SK-N-SH treated with all-trans-retinoic acid at 6 μM for 48 hours (cell line): ENCODE data around the gene TYK2.

Experiments used
- ATAC-seq: fragments of 200-7000 bp; cut with Tn5 transposase; 3 replicates; pipeline ENCODE4 v1.9.1; 2020; ENCODE audit warnings: mild to moderate bottlenecking, moderate library complexity
- ARNTL ChIP-seq: fragments of 450-650 bp; formaldehyde crosslinking; IDR thresholded peaks from 2 replicates; pipeline ENCODE4 v1.5.0; 2020; ENCODE audit warnings: low read depth, mild to moderate bottlenecking, moderate library complexity, borderline replicate concordance
- BACH2 ChIP-seq: fragments of 250-450 bp; sonication (Bioruptor Pico); IDR thresholded peaks from 2 replicates; pipeline ENCODE4 v1.9.0; 2021; ENCODE audit warnings: mild to moderate bottlenecking, borderline replicate concordance
- CSDC2 ChIP-seq: fragments of 250-450 bp; sonication (Bioruptor Pico); IDR thresholded peaks from 2 replicates; pipeline ENCODE4 v1.5.0; 2020; ENCODE audit warnings: mild to moderate bottlenecking, moderate library complexity
- ESRRG ChIP-seq: fragments of 250-450 bp; sonication (Bioruptor Pico); IDR thresholded peaks from 2 replicates; pipeline ENCODE4 v1.6.1; 2021; ENCODE audit warnings: mild to moderate bottlenecking
- ISL1 ChIP-seq: fragments of 250-450 bp; sonication (Bioruptor Pico); IDR thresholded peaks from 2 replicates; pipeline ENCODE4 v2.1.2; 2022; ENCODE audit warnings: mild to moderate bottlenecking, moderate library complexity
- PPARA ChIP-seq: fragments of 250-450 bp; sonication (Bioruptor Pico); IDR thresholded peaks from 2 replicates; pipeline ENCODE4 v1.5.0; 2020; ENCODE audit warnings: mild to moderate bottlenecking, borderline replicate concordance
- RARB ChIP-seq: fragments of 250-450 bp; sonication (Bioruptor Pico); IDR thresholded peaks from 2 replicates; pipeline ENCODE4 v1.8.0; 2021; ENCODE audit warnings: mild to moderate bottlenecking, moderate library complexity
- SNAI2 ChIP-seq: fragments of 250-450 bp; sonication (Bioruptor Pico); IDR thresholded peaks from 2 replicates; pipeline ENCODE4 v1.5.0; 2020; ENCODE audit warnings: mild to moderate bottlenecking, moderate library complexity
- TCF4 ChIP-seq: fragments of 250-450 bp; sonication (Bioruptor Pico); IDR thresholded peaks from 2 replicates; pipeline ENCODE4 v1.8.0; 2021; ENCODE audit warnings: mild to moderate bottlenecking, moderate library complexity, borderline replicate concordance
- TOX ChIP-seq: fragments of 250-450 bp; sonication (Bioruptor Pico); IDR thresholded peaks from 2 replicates; pipeline ENCODE4 v1.8.0; 2021; ENCODE audit warnings: mild to moderate bottlenecking, moderate library complexity, borderline replicate concordance
- ZC3H10 ChIP-seq: fragments of 250-450 bp; sonication (Bioruptor Pico); IDR thresholded peaks from 2 replicates; pipeline ENCODE4 v1.5.1; 2021; ENCODE audit warnings: mild to moderate bottlenecking, moderate library complexity
- ZFP3 ChIP-seq: fragments of 250-450 bp; sonication (Bioruptor Pico); IDR thresholded peaks from 2 replicates; pipeline ENCODE4 v1.5.0; 2020; ENCODE audit warnings: mild to moderate bottlenecking, moderate library complexity
- ZFP30 ChIP-seq: fragments of 450-650 bp; formaldehyde crosslinking; IDR thresholded peaks from 2 replicates; pipeline ENCODE4 v1.5.0; 2022; ENCODE audit warnings: mild to moderate bottlenecking, moderate library complexity
- ZNF565 ChIP-seq: fragments of 450-650 bp; formaldehyde crosslinking; conservative IDR thresholded peaks from 2 replicates; pipeline ENCODE4 v1.5.0; 2020; ENCODE audit warnings: low read depth, mild to moderate bottlenecking, moderate library complexity
- ZNF8 ChIP-seq: fragments of 450-650 bp; formaldehyde crosslinking; IDR thresholded peaks from 2 replicates; pipeline ENCODE4 v1.5.0; 2020; ENCODE audit warnings: mild to moderate bottlenecking, moderate library complexity
- TF ChIP-seq, protein P1 (sequence below): fragments of 250-450 bp; sonication (Bioruptor Pico); IDR thresholded peaks from 2 replicates; pipeline ENCODE4 v1.5.0; 2020; ENCODE audit warnings: mild to moderate bottlenecking, moderate library complexity
- TF ChIP-seq, protein P2 (sequence below): fragments of 250-450 bp; sonication (Bioruptor Pico); IDR thresholded peaks from 2 replicates; pipeline ENCODE4 v1.8.0; 2020; ENCODE audit warnings: mild to moderate bottlenecking, moderate library complexity, borderline replicate concordance

Gene TYK2

DNA sequence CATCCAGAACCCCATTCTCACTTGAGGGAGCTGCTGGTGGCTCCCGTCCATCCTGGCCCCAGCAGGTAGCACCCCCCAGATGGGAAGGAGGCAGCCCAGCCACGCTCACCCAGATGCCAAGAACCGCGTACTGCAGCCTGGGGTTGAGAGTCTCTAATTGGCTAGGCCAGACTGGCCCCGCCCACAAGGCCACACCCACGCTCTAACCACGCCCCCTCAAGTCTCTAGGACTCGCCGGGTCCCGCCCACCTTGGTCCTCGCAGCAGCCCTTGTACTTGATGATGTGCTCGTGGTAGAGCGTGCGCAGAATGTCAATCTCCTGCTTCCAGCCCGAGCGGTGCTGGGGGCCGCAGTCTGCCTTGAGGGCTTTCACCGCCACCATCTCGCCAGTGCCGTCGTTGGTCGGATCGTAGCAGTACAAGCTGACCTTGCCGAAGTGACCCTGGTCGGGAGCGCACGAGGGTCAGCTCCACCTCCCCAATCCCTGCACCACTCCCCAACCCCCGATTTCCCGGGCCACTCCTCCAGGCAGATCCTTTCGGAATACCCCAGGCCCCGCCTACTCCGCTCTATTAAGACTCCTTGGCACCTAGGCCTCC is 26.5 kb downstream of the TYK2 start (continued):
- TF ChIP-seq TCF4 (CRISPR knock-in tag): no peak
- no peak for TF ChIP-seq ZFP30 (CRISPR knock-in tag)
- TF ChIP-seq, all 23 proteins: peak for 0

GRCh38 chr19:10352764-10353671 is 27.4 kb downstream of the TYK2 start:
- no peak for ATAC-seq

DNA sequence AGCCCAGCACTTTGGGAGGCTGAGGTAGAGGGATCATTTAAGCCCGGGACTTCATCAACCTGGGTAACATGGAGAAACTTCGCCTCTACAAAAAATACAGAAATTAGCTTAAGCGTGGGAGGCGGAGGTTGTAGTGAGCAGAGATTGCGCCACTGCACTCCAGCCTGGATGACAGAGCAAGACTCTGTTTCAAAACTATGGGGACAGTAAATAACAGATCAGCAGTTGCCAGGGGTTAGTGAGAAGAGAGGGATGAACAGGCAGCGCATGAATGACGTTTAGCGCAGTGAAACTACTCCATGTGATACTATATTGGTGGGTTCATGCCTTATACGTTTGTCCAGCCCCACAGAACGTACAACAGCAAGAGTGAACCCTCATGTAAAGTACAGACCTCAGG is 33.9 kb downstream of the TYK2 start:
- TF ChIP-seq, protein P1, sequence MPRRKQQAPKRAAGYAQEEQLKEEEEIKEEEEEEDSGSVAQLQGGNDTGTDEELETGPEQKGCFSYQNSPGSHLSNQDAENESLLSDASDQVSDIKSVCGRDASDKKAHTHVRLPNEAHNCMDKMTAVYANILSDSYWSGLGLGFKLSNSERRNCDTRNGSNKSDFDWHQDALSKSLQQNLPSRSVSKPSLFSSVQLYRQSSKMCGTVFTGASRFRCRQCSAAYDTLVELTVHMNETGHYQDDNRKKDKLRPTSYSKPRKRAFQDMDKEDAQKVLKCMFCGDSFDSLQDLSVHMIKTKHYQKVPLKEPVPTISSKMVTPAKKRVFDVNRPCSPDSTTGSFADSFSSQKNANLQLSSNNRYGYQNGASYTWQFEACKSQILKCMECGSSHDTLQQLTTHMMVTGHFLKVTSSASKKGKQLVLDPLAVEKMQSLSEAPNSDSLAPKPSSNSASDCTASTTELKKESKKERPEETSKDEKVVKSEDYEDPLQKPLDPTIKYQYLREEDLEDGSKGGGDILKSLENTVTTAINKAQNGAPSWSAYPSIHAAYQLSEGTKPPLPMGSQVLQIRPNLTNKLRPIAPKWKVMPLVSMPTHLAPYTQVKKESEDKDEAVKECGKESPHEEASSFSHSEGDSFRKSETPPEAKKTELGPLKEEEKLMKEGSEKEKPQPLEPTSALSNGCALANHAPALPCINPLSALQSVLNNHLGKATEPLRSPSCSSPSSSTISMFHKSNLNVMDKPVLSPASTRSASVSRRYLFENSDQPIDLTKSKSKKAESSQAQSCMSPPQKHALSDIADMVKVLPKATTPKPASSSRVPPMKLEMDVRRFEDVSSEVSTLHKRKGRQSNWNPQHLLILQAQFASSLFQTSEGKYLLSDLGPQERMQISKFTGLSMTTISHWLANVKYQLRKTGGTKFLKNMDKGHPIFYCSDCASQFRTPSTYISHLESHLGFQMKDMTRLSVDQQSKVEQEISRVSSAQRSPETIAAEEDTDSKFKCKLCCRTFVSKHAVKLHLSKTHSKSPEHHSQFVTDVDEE (CRISPR knock-in tag): no peak
- TF ChIP-seq TCF4 (CRISPR knock-in tag) (no peak), ZFP30 (CRISPR knock-in tag) (no peak), RARB (CRISPR knock-in tag) (no peak), PPARA (no peak), ARNTL (no peak), BACH2 (CRISPR knock-in tag) (no peak)
- TF ChIP-seq, protein P2, sequence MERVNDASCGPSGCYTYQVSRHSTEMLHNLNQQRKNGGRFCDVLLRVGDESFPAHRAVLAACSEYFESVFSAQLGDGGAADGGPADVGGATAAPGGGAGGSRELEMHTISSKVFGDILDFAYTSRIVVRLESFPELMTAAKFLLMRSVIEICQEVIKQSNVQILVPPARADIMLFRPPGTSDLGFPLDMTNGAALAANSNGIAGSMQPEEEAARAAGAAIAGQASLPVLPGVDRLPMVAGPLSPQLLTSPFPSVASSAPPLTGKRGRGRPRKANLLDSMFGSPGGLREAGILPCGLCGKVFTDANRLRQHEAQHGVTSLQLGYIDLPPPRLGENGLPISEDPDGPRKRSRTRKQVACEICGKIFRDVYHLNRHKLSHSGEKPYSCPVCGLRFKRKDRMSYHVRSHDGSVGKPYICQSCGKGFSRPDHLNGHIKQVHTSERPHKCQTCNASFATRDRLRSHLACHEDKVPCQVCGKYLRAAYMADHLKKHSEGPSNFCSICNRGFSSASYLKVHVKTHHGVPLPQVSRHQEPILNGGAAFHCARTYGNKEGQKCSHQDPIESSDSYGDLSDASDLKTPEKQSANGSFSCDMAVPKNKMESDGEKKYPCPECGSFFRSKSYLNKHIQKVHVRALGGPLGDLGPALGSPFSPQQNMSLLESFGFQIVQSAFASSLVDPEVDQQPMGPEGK (CRISPR knock-in tag): no peak
- ATAC-seq: no peak; the same call in 1 of the 3 replicates

More at GRCh38 chr19:10352764-10353671, 27.4 kb downstream of the TYK2 start:
- TF ChIP-seq, protein P1 (CRISPR knock-in tag): no peak
- TF ChIP-seq BACH2 (CRISPR knock-in tag) (no peak), ZC3H10 (CRISPR knock-in tag) (no peak), ZFP30 (CRISPR knock-in tag) (no peak), ZNF565 (CRISPR knock-in tag) (no peak), ZNF8 (CRISPR knock-in tag) (no peak), RARB (CRISPR knock-in tag) (no peak), TOX (no peak), ARNTL (no peak)

DNA sequence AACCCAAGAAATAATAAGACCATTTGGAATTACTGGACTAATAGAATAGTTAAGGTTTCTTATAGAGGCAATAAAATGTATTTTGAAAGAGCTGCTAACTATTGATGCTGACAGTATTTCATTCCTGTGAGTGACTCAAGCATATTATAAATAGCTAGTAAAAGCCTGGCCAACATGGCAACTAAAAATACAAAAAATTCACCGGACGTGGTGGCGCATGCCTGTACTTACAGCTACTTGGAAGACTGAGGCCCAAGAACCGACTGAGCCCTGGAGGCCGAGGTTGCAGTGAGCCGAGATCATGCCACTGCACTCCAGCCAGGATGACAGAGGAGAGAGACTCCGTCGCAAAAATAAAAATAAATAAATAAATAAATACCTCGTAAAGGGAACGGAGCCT is 35.6 kb downstream of the TYK2 start:
- ATAC-seq: peak; percentile 59
- TF ChIP-seq ARNTL: no peak
- TF ChIP-seq ZFP3: no peak
- TF ChIP-seq, protein P1 (CRISPR knock-in tag): no peak
- TF ChIP-seq SNAI2 (CRISPR knock-in tag): no peak
- no peak for TF ChIP-seq CSDC2
- TF ChIP-seq ZC3H10 (CRISPR knock-in tag): no peak
- no peak for TF ChIP-seq ISL1
- TF ChIP-seq PPARA: no peak
- TF ChIP-seq ZNF565 (CRISPR knock-in tag): no peak
- TF ChIP-seq ESRRG (CRISPR knock-in tag): no peak
